ENCODE data around the gene NEURL1B. TPM values are rescaled to one million over a fixed set of nuclear protein-coding genes. Genes with fewer than 3 reads are reported as not detected.

Gene NEURL1B
- total and polyA plus RNA-seq, 2 experiments from 2014 or later = 0.13 to 1.8 TPM

DNA sequence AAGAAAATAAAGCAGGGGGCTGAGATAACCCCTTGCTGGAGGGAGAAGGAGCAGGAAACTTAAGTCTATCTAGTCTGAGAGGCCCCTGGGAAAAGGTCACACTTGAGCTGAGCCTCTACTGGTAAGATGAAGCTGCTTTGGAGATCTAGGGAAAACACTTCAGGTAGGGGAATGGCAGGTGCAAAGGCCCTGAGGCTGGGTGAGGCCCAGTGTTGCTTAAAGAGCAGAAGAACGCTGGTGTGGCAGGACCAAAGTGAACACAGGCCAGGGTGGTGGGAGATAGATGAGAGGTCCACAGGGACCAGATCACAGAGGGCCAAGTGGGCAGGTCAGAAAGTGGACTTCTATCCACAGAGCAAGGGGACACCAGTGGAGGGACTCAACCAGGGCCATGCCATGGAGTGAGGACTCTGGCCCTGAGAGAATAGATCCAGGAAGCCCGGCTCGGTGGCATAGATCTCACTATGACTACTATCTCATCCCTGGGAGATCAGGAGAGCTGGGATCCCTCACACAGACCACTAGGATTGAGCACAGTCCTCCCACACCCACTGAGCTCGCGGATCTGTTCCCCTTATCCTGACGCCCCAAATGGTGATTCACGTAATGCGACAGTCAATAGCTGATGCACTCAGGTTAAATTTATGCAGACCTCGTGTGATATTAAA is 17.6 kb upstream of the NEURL1B start:
- Histone ChIP-seq H3K27me3 (replicated peaks; ENCODE audit: insufficient read depth) (peaks cover 23% of the 10 kb centered on the region), H3K4me2 (ENCODE audit: unreplicated experiment) (no peak overlapping the region), H3K36me3 (ENCODE audit: low read depth) (no peaks in the 10 kb centered on the region), H3K9ac (no peak overlapping the region), H3K4me3 (no peak overlapping the region), H4K20me1 (ENCODE audit: insufficient read depth) (no peaks in the 10 kb centered on the region), H3K4me1 (ENCODE audit: insufficient read depth) (no peaks in the 10 kb centered on the region), H3K27ac (no peak overlapping the region), H3K9me2 (ENCODE audit: insufficient read depth) (no peaks in the 10 kb centered on the region), H3K9me3 (ENCODE audit: low read depth) (no peaks in the 10 kb centered on the region), H3F3A (ENCODE audit: insufficient read depth) (no peaks in the 10 kb centered on the region), H2AFZ (no peak overlapping the region), H3K79me2 (ENCODE audit: insufficient read depth) (no peaks in the 10 kb centered on the region)
- DNase-seq = no peak
- in situ Hi-C loops (cut with MboI) = no loop called here
- 78 to 81% methylated on average over 9 of the region's 9 CpGs for WGBS, 2 experiments (ENCODE audit: low coverage in 1 of 2, low lambda C conversion rate in 2 of 2, missing lambda C conversion rate in 2 of 2)
- TF ChIP-seq EZH2 (IDR thresholded peaks at IDR 0.05; ENCODE audit: insufficient read depth, poor library complexity, severe bottlenecking) (no peak), EZH2phosphoT487 (IDR thresholded peaks at IDR 0.05; ENCODE audit: insufficient read depth, low read depth) (no peak)

DNA sequence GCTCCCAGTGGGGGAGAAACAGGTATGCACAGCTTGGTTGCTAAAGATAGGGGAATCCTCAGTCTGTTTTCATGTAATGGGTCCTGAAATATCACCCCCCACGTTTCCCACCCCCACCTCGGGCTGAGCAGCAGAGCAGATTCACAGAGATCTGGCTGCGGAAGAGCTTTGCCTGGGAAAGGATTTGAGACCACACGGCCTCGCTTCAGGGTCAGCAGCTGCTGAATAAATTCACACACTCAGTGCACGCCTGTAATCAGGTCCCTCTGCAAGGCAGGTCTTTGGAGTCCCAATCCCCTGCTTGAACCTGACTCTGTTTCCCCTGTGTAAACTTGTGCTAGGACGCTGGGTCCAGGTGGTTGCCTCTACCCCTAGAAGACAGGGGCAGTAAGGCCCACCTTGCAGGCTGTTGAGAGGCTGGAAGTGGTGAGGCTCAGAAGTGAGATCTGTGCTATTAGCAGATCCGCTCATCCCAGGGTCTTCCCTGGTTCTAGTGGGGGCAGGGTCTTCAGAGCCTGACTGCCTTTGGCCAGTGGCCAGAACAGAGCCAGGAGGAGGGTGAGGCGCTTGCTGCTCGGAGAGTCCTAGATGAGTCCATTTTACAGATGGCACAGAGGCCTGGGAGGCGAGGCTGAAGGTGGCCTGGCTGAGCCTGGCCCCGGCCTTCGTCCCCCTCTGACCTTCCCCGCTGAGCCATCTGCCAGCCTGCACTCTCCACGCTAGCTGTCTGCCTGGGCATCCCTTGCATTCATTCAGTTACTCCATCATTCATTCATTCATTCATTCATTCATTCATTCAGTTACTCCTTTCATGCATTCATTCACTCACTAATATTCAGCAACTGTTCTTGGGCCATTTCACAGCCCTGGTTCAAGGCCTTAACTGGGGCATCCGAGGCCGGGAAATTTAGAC is 16.7 kb upstream of the NEURL1B start:
- in situ Hi-C loops (cut with MboI) = no loop called here
- H3K4me2 ChIP-seq (ENCODE audit: unreplicated experiment) = no peak overlapping the region
- no peaks in the 10 kb centered on the region for H3K9me3 ChIP-seq (ENCODE audit: low read depth)
- H3K9ac ChIP-seq = no peak overlapping the region
- no peak for TF ChIP-seq EZH2 (IDR thresholded peaks at IDR 0.05; ENCODE audit: insufficient read depth, poor library complexity, severe bottlenecking)
- no peak for TF ChIP-seq EZH2phosphoT487 (IDR thresholded peaks at IDR 0.05; ENCODE audit: insufficient read depth, low read depth)
- no peak overlapping the region for H2AFZ ChIP-seq
- H4K20me1 ChIP-seq (ENCODE audit: insufficient read depth) = no peaks in the 10 kb centered on the region
- 61 to 63% methylated on average over 17 of the region's 17 CpGs for WGBS, 2 experiments (ENCODE audit: low coverage in 1 of 2, low lambda C conversion rate in 2 of 2, missing lambda C conversion rate in 2 of 2)
- H3K27me3 ChIP-seq (replicated peaks; ENCODE audit: insufficient read depth) = peaks cover 23% of the 10 kb centered on the region
- H3K79me2 ChIP-seq (ENCODE audit: insufficient read depth) = no peaks in the 10 kb centered on the region
- no peaks in the 10 kb centered on the region for H3F3A ChIP-seq (ENCODE audit: insufficient read depth)
- H3K4me1 ChIP-seq (ENCODE audit: insufficient read depth) = no peaks in the 10 kb centered on the region
- DNase-seq = no peak
- H3K27ac ChIP-seq = no peak overlapping the region
- H3K36me3 ChIP-seq (ENCODE audit: low read depth) = no peaks in the 10 kb centered on the region
- H3K9me2 ChIP-seq (ENCODE audit: insufficient read depth) = no peaks in the 10 kb centered on the region
- H3K4me3 ChIP-seq = no peak overlapping the region

DNA sequence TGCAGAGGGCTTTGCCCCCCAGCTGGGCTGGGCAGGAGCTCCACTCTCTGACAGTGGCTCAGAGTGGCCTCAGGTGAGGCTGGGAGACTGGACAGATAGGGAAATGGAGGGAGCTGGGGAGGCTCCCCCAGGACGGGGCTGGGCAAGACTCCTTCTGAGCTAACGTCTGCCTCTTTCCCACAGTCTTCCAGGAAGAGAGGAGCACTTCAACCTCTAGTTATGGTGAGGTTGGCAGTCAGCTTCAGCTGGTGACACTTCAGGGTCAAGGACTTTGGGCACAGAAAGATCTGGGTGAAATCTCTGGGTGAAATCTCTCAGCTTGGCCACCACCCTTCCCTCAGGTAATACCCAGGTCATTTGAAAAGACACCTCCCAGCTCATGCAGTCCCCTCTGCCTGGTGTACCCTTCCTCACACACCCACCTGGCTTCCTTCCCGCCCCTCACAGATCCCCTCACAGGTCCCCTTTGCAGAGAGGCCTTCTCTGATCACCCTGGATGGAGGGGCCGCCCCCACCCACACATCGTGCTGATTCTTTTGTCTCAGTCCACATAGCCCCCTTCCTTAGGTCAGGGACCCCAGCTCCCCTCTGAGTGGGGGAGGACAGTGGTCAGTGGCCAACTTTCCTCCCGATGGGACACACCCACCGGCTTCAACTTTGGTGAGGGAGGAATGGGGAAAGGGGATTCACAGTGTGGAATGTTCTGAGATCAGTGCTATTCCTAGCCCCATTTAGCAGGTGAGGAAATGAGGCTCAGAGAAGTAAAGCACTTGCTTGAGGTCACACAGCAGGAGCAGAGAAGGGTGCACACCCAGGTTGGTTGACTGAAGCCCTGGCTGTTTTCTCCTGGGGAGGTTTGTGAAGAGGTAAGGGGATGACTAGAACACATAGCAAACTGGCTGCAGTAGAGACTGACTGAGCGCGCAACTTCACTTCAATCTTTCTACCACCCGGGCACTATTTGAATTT is 15.8 kb upstream of the NEURL1B start:
- Histone ChIP-seq H3K4me1 (ENCODE audit: insufficient read depth) (no peaks in the 10 kb centered on the region), H4K20me1 (ENCODE audit: insufficient read depth) (no peaks in the 10 kb centered on the region), H2AFZ (no peak overlapping the region), H3K9me2 (ENCODE audit: insufficient read depth) (no peaks in the 10 kb centered on the region), H3K79me2 (ENCODE audit: insufficient read depth) (no peaks in the 10 kb centered on the region), H3K27ac (no peak overlapping the region), H3K36me3 (ENCODE audit: low read depth) (no peaks in the 10 kb centered on the region), H3F3A (ENCODE audit: insufficient read depth) (no peaks in the 10 kb centered on the region), H3K27me3 (replicated peaks; ENCODE audit: insufficient read depth) (peaks cover 31% of the 10 kb centered on the region), H3K9ac (no peak overlapping the region), H3K4me3 (no peak overlapping the region), H3K9me3 (ENCODE audit: low read depth) (no peaks in the 10 kb centered on the region), H3K4me2 (ENCODE audit: unreplicated experiment) (no peak overlapping the region)
- TF ChIP-seq EZH2 (IDR thresholded peaks at IDR 0.05; ENCODE audit: insufficient read depth, poor library complexity, severe bottlenecking) (no peak), EZH2phosphoT487 (IDR thresholded peaks at IDR 0.05; ENCODE audit: insufficient read depth, low read depth) (no peak)
- 66 to 72% methylated on average over 9 to 10 of the region's 10 CpGs for WGBS, 2 experiments (ENCODE audit: low coverage in 1 of 2, low lambda C conversion rate in 2 of 2, missing lambda C conversion rate in 2 of 2)
- in situ Hi-C loops (cut with MboI) = no loop called here
- DNase-seq = no peak

DNA sequence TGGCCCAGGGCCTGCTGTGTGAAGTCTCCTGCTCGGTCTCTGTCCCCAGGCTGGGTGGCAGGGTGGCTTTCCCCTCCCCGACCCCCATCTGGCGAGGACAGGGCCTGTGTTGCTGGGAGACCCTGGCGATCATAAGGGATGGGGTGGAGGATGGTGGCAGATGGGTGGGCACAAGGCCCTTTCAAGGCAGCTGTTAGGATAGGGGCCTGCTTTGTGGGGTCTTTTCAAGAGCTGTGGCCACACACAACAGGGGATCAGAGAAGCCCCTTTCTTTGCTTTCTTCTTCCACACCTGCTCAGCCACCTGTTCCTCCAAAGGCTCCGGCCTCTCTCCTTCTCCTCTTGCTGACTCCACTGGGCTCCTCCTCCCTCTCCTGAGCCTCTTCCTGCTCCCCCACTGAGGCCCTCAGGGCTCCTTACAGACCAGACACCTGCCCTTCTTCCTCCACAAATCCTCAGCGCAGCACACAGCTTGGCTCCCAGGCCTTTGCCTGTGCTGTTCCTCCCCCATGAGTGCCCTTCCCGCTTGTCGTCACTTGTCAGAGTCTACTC is 15.0 kb upstream of the NEURL1B start:
- H3K79me2 ChIP-seq (ENCODE audit: insufficient read depth) = no peaks in the 10 kb centered on the region
- H3K9me3 ChIP-seq (ENCODE audit: low read depth) = no peaks in the 10 kb centered on the region
- H3K9ac ChIP-seq = no peak overlapping the region
- H3F3A ChIP-seq (ENCODE audit: insufficient read depth) = no peaks in the 10 kb centered on the region
- in situ Hi-C loops (cut with MboI) = no loop called here
- H3K4me3 ChIP-seq = no peak overlapping the region
- no peaks in the 10 kb centered on the region for H3K4me1 ChIP-seq (ENCODE audit: insufficient read depth)
- no peak overlapping the region for H2AFZ ChIP-seq
- H3K9me2 ChIP-seq (ENCODE audit: insufficient read depth) = no peaks in the 10 kb centered on the region
- H3K36me3 ChIP-seq (ENCODE audit: low read depth) = no peaks in the 10 kb centered on the region
- no peak for TF ChIP-seq EZH2phosphoT487 (IDR thresholded peaks at IDR 0.05; ENCODE audit: insufficient read depth, low read depth)
- no peak for TF ChIP-seq EZH2 (IDR thresholded peaks at IDR 0.05; ENCODE audit: insufficient read depth, poor library complexity, severe bottlenecking)
- no peak for DNase-seq
- H3K27ac ChIP-seq = no peak overlapping the region
- no peak overlapping the region for H3K4me2 ChIP-seq (ENCODE audit: unreplicated experiment)
- 71 to 79% methylated on average over 8 of the region's 8 CpGs for WGBS, 2 experiments (ENCODE audit: low coverage in 1 of 2, low lambda C conversion rate in 2 of 2, missing lambda C conversion rate in 2 of 2)
- H4K20me1 ChIP-seq (ENCODE audit: insufficient read depth) = no peaks in the 10 kb centered on the region
- peaks cover 31% of the 10 kb centered on the region for H3K27me3 ChIP-seq (replicated peaks; ENCODE audit: insufficient read depth)
